Measurements from ENCODE around the gene NSRP1. TPM values are rescaled to one million over a fixed set of nuclear protein-coding genes. Genes with fewer than 3 reads are reported as not detected.
"Not testable (repeated sequence)": the region's sequence is repeated elsewhere in the genome, so short reads cannot be mapped to it uniquely, and the experiment has no call there.

The NSRP1 gene
- total RNA-seq, 6 experiments from 2014 or later, result 19.4 to 28.1 (median 27.0) TPM

GRCh38 chr17:30225919-30226553 is 109.4 kb downstream of the NSRP1 start:
- Mint-ChIP-seq H3K4me1 (ENCODE audit: low read depth) (0 out of 2 replicates have a peak, but pooled peaks cover 7% of the 10 kb centered on the region), H3K4me3 (no peak overlapping the region), H3K9me3 (no peaks in the 10 kb centered on the region), H3K27ac (no peak overlapping the region), H3K27me3 (ENCODE audit: insufficient read depth) (peaks cover 29% of the 10 kb centered on the region), H3K36me3 (ENCODE audit: low read depth) (no peaks in the 10 kb centered on the region)
- no peak for TF ChIP-seq CTCF (IDR thresholded peaks at IDR 0.05)
- no peak for DNase-seq

- no peaks in the 10 kb centered on the region for H3K9me3 Mint-ChIP-seq
- no peak overlapping the region for H3K4me3 Mint-ChIP-seq
- TF ChIP-seq CTCF (IDR thresholded peaks at IDR 0.05), result no peak
- peaks cover 26% of the 10 kb centered on the region for H3K27me3 Mint-ChIP-seq (ENCODE audit: insufficient read depth)
- H3K4me1 Mint-ChIP-seq (ENCODE audit: low read depth), result 0 out of 2 replicates have a peak, but pooled peaks cover 7% of the 10 kb centered on the region
- H3K36me3 Mint-ChIP-seq (ENCODE audit: low read depth), result no peaks in the 10 kb centered on the region
- H3K27ac Mint-ChIP-seq, result no peak overlapping the region
- no peak for DNase-seq
Observed at GRCh38 chr17:30226878-30227277, 110.3 kb downstream of the NSRP1 start.

GRCh38 chr17:30228011-30228410 is 111.4 kb downstream of the NSRP1 start:
- Mint-ChIP-seq H3K9me3 (no peaks in the 10 kb centered on the region), H3K36me3 (ENCODE audit: low read depth) (no peaks in the 10 kb centered on the region), H3K27ac (no peak overlapping the region), H3K4me3 (no peak overlapping the region), H3K27me3 (ENCODE audit: insufficient read depth) (peaks cover 32% of the 10 kb centered on the region), H3K4me1 (ENCODE audit: low read depth) (0 out of 2 replicates have a peak, but pooled peaks cover 7% of the 10 kb centered on the region)
- no peak for TF ChIP-seq CTCF (IDR thresholded peaks at IDR 0.05)
- no peak for DNase-seq

GRCh38 chr17:30229012-30229411 is 112.4 kb downstream of the NSRP1 start:
- H3K4me3 Mint-ChIP-seq, result no peak overlapping the region
- TF ChIP-seq CTCF (IDR thresholded peaks at IDR 0.05), result no peak
- H3K9me3 Mint-ChIP-seq, result no peaks in the 10 kb centered on the region
- no peak for DNase-seq
- H3K36me3 Mint-ChIP-seq (ENCODE audit: low read depth), result no peaks in the 10 kb centered on the region
- H3K27me3 Mint-ChIP-seq (ENCODE audit: insufficient read depth), result peaks cover 40% of the 10 kb centered on the region
- no peak overlapping the region for H3K27ac Mint-ChIP-seq
- H3K4me1 Mint-ChIP-seq (ENCODE audit: low read depth), result 0 out of 2 replicates have a peak, but pooled peaks cover 16% of the 10 kb centered on the region

GRCh38 chr17:30230009-30230408 is 113.4 kb downstream of the NSRP1 start:
- H3K27ac Mint-ChIP-seq; H3K4me3 Mint-ChIP-seq; H3K9me3 Mint-ChIP-seq; DNase-seq; H3K36me3 Mint-ChIP-seq (ENCODE audit: low read depth): not testable (repeated sequence)
- H3K27me3 Mint-ChIP-seq (ENCODE audit: insufficient read depth), result peaks cover 43% of the 10 kb centered on the region
- H3K4me1 Mint-ChIP-seq (ENCODE audit: low read depth), result 0 out of 2 replicates have a peak, but pooled peaks cover 19% of the 10 kb centered on the region

GRCh38 chr17:30230596-30231125 is 114.0 kb downstream of the NSRP1 start:
- Mint-ChIP-seq H3K9me3 (no peaks in the 10 kb centered on the region), H3K27ac (no peak overlapping the region), H3K36me3 (ENCODE audit: low read depth) (no peaks in the 10 kb centered on the region), H3K27me3 (ENCODE audit: insufficient read depth) (peaks cover 44% of the 10 kb centered on the region), H3K4me3 (no peak overlapping the region), H3K4me1 (ENCODE audit: low read depth) (0 out of 2 replicates have a peak, but pooled peaks cover 19% of the 10 kb centered on the region)
- no peak for TF ChIP-seq CTCF (IDR thresholded peaks at IDR 0.05)
- no peak for DNase-seq

All from HFFc6 (cell line).